Kidney (tissue), 14 donors: ENCODE data around the gene DNAH17. TPM values are rescaled to one million over a fixed set of nuclear protein-coding genes. Genes with fewer than 3 reads are reported as not detected.
A peak's percentile ranks its signal among the peaks of the same experiment; 100 is the strongest.

Experiments
- DNase-seq, 5 donors: peaks; one replicate each; pipeline ENCODE4 v3.0.0-alpha.2; 2013 to 2020
- FAIRE-seq: peaks from 2 replicates; lab custom pipeline; 2012; peaks lifted over from hg19 to GRCh38; lab: Jason Lieb, UNC
- H3K27ac ChIP-seq, 2 donors: one replicate each; pipeline ENCODE4 v1.7.0; 2013; ENCODE audit warnings: low read depth in 2 of 2, low read length in 2 of 2, inconsistent platforms in 1 of 2
- H3K27me3 ChIP-seq: one replicate; pipeline ENCODE4 v1.7.1; 2013; ENCODE audit warnings: low read length, inconsistent platforms; ENCODE audit not compliant: control insufficient read depth, insufficient read depth
- H3K36me3 ChIP-seq, 3 donors: one replicate each; pipeline versions ENCODE4 v1.7.0 to v1.7.1; 2013; ENCODE audit warnings: low read length in 3 of 3, control low read depth in 1 of 3, inconsistent platforms in 1 of 3; ENCODE audit not compliant: insufficient read depth in 3 of 3, control insufficient read depth in 2 of 3
- H3K4me1 ChIP-seq, 3 donors: one replicate each; pipeline versions ENCODE4 v1.7.0 to v1.7.1; 2013; ENCODE audit warnings: low read length in 3 of 3, inconsistent platforms in 1 of 3, low read depth in 1 of 3; ENCODE audit not compliant: control insufficient read depth in 2 of 3, insufficient read depth in 2 of 3
- H3K4me3 ChIP-seq, 3 donors: one replicate each; pipeline versions ENCODE4 v1.7.0 to v1.8.1; 2013; ENCODE audit warnings: low read length in 3 of 3, control low read depth in 1 of 3, inconsistent platforms in 1 of 3
- H3K9ac ChIP-seq, 3 donors: one replicate each; pipeline versions ENCODE4 v1.7.0 to v1.7.1; 2013; ENCODE audit warnings: low read length in 3 of 3, control low read depth in 1 of 3, inconsistent platforms in 1 of 3
- H3K9me3 ChIP-seq, 3 donors: one replicate each; pipeline versions ENCODE4 v1.7.0 to v1.7.1; 2013; ENCODE audit warnings: low read length in 3 of 3, control low read depth in 1 of 3, inconsistent platforms in 1 of 3; ENCODE audit not compliant: control insufficient read depth in 2 of 3, insufficient read depth in 1 of 3
- intact Hi-C: fragments of 100-400 bp; cut with DNase I; formaldehyde crosslinking; loops from one replicate; pipeline ENCODE4 v1.11.1; 2022
- polyA plus RNA-seq: library from polyadenylated mRNA; stranded (reverse); fragments of 350-450 nt; fragmentation: Illumina TruSeq; extraction: RNeasy Lipid Tissue Mini Kit (QIAGEN cat#74804); gene quantifications from one replicate; pipeline ENCODE4 v1.2.3, GENCODE V29; 2014; ENCODE audit warnings: low read depth, low replicate concordance; ENCODE audit not compliant: insufficient read depth
- total RNA-seq: library from RNA; stranded (reverse); fragmentation: NEBNext Ultra II Directional; extraction: Animal tissue kit (Norgen Biotek cat#: 25700); gene quantifications from one replicate; pipeline ENCODE4 v1.2.1, GENCODE V29; 2021
- TF ChIP-seq, protein P1 (sequence below): IDR thresholded peaks from 3 replicates; pipeline ENCODE4 v1.5.1; 2012; ENCODE audit warnings: mild to moderate bottlenecking, moderate library complexity, borderline replicate concordance; ENCODE audit not compliant: insufficient read depth; ENCODE audit errors: extremely low read depth
- donor health status: control.
- donor health status: control.
- donor health status: control.
- donor health status: control.
- donor health status: control.
- donor health status: DM: yes; HTN: yes; CAD: no.
- donor health status: Normal renal cell carcinoma (clear cell type).

Gene DNAH17
- total and polyA plus RNA-seq, 2 donors from 2014 or later, result 0.09 to 0.17 TPM

DNA sequence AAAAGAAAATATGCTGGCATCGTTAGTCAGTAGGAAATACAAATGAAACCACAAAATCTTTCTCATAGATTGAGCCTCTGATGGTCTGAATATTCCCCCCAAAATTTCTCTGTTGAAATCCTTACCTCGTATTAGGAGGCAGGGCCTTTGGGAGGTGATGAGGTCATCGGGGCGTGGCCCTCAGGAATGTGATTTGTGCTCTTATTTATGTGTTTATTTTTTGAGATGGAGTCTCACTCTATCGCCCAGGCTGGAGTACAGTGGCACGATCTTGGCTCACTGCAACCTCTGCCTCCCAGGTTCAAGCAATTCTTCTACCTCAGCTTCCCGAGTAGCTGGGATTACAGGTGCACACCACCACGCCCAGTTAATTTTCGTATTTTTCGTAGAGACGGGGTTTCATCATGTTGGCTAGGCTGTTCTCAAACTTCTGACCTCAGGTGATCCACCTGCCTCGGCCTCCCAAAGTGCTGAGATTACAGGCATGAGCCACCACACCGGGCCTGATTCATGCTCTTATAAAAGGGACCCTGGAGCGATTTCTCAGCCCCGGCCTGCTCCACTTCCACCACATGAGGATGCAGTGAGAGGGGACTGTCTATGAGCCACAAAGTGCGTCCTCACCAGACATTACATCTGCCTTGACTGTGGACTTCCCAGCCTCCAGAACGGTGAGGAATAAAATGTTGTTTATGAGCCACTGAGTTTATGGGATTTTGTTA is 53.1 kb downstream of the DNAH17 start:
- Histone ChIP-seq H3K27me3 (no peaks in the 10 kb centered on the region), H3K36me3 (no peaks in the 10 kb centered on the region), H3K4me3 (no peak overlapping the region), H3K9ac (no peak overlapping the region), H3K9me3 (no peaks in the 10 kb centered on the region), H3K4me1 (no peaks in the 10 kb centered on the region), H3K27ac (no peak overlapping the region)
- intact Hi-C loops, result no loop called here
- TF ChIP-seq, protein P1, sequence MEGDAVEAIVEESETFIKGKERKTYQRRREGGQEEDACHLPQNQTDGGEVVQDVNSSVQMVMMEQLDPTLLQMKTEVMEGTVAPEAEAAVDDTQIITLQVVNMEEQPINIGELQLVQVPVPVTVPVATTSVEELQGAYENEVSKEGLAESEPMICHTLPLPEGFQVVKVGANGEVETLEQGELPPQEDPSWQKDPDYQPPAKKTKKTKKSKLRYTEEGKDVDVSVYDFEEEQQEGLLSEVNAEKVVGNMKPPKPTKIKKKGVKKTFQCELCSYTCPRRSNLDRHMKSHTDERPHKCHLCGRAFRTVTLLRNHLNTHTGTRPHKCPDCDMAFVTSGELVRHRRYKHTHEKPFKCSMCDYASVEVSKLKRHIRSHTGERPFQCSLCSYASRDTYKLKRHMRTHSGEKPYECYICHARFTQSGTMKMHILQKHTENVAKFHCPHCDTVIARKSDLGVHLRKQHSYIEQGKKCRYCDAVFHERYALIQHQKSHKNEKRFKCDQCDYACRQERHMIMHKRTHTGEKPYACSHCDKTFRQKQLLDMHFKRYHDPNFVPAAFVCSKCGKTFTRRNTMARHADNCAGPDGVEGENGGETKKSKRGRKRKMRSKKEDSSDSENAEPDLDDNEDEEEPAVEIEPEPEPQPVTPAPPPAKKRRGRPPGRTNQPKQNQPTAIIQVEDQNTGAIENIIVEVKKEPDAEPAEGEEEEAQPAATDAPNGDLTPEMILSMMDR, result no peak
- FAIRE-seq (no peak), DNase-seq (peak in 2 of 5 donors; percentile 5 to 20)

DNA sequence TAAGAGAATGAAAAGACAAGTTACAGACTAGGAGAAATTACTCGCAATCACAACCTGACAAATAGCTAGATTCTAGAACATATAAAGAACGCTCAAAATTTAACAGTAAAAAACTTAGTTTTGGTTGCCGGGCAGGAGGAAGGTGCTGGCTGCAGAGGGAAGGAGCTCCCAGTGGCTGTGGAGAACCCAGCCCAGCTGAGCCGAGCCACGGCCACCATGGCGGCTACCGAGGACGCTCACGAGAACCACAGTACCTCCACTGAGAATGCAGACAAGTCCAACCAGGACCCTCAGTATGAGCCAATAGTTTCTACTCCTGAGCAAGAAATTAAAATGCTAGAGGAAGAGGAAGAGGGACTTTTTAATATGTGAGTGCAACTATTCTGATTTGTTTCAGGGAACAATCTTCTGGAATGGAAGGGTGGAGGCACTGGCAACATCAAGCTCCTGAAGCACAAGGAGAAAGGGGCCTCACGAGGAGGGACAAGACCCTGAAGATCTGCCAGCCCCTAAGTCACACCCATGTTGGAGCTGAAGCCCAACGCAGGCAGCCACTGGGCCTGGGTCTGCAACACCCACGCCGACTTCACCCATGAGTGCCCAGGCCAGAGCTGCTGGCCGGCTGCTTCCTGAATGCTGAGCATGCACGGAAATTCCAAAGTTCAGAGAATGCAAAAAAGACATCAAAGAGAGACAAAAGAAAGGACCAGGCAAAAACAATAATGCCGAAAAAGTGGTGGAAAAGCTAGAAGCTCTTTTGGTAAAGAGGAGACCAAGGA is 55.0 kb downstream of the DNAH17 start:
- intact Hi-C loops, result no loop called here
- Histone ChIP-seq H3K27me3 (no peaks in the 10 kb centered on the region), H3K4me1 (no peaks in the 10 kb centered on the region), H3K9me3 (no peaks in the 10 kb centered on the region), H3K27ac (no peak overlapping the region), H3K36me3 (no peaks in the 10 kb centered on the region), H3K9ac (no peak overlapping the region), H3K4me3 (no peak overlapping the region)
- DNase-seq, result peak in 2 of 5 donors; percentile 17 to 37
- no peak for FAIRE-seq
- TF ChIP-seq, protein P1, result no peak

DNA sequence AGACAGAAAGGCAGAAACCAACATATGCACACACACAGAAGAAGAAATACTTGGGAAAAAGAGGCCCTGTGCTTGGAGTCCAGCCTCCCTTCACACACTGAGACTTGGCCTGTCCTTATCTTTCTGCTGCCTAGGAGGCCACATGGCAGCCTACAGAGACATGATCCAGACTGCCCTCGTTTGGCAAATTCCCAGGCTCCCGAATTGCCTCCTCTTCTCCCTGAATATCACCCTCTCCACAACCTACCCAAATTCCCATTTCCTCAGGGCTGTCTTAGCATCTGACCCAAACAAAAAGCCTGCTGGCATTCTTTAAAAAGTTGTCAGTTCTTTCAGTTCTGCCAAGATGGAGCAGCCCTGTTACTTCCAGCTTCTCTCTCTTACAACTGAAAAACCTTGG is 59.8 kb downstream of the DNAH17 start:
- Histone ChIP-seq H3K36me3 (no peaks in the 10 kb centered on the region), H3K9me3 (no peaks in the 10 kb centered on the region), H3K27ac (no peak overlapping the region), H3K27me3 (no peaks in the 10 kb centered on the region), H3K4me3 (no peak overlapping the region), H3K9ac (no peak overlapping the region), H3K4me1 (no peaks in the 10 kb centered on the region)
- DNase-seq, result no peak
- no peak for FAIRE-seq
- TF ChIP-seq, protein P1, result no peak
- intact Hi-C loops, result no loop called here
